Right forelimb (tissue), 1 donor: ENCODE data around the gene MROH2A.

Experiments
- DNase-seq: peaks from one replicate; pipeline ENCODE4 v3.0.0-alpha.2; 2018

The MROH2A gene

DNA sequence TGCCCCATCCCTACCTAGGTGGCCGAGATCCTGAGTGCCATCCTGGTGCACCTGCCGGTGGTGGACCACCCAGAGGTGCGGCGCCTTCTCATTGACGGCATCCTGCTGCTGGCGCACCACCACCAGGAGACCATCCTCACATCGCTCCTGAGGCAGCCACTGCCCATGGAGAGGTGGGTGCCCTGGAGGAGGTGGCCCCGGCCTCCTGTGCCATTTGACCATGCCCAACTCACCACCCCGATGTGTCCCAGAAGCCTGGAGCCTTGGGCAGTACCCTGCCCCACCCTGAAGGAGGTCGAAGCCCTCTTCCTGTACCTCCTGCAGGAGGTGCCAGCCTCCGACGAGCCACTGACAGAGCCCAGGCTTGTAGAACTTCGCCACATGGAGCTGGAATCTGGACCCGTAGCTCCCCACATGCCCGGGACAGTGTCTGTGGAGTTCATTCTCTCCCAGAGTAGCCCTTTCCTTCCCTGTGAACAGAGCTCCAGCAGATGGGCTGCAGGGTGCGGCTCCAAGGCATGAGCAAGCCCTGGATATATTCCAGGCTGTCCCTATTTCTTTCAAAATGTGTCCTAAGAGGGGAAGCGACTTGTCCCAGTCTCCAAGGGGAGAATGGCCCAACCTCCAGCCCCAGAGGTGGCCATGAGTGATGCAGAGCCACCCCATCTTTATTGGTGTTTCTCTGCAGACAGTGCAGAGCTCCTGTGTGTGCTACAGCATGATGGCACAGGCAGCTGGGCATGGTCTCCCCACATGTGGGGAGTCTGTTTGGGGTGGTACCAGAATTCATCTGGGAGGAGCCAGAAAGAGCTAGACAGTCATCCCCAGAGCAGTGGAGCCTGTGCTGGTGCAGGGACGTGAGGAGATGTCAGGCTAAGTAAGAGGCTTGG is 42.0 kb downstream of the MROH2A start:
- peak; percentile 20 for DNase-seq

GRCh38 chr2:233820774-233821105 is 42.6 kb downstream of the MROH2A start:
- peak; percentile 21 for DNase-seq

GRCh38 chr2:233821196-233821595 is 43.1 kb downstream of the MROH2A start:
- peak; percentile 16 for DNase-seq

- peak; percentile 19 for DNase-seq
Measured at GRCh38 chr2:233821709-233822100, 43.6 kb downstream of the MROH2A start.

GRCh38 chr2:233822101-233822771 is 44.1 kb downstream of the MROH2A start:
- peak; percentile 11 for DNase-seq

DNA sequence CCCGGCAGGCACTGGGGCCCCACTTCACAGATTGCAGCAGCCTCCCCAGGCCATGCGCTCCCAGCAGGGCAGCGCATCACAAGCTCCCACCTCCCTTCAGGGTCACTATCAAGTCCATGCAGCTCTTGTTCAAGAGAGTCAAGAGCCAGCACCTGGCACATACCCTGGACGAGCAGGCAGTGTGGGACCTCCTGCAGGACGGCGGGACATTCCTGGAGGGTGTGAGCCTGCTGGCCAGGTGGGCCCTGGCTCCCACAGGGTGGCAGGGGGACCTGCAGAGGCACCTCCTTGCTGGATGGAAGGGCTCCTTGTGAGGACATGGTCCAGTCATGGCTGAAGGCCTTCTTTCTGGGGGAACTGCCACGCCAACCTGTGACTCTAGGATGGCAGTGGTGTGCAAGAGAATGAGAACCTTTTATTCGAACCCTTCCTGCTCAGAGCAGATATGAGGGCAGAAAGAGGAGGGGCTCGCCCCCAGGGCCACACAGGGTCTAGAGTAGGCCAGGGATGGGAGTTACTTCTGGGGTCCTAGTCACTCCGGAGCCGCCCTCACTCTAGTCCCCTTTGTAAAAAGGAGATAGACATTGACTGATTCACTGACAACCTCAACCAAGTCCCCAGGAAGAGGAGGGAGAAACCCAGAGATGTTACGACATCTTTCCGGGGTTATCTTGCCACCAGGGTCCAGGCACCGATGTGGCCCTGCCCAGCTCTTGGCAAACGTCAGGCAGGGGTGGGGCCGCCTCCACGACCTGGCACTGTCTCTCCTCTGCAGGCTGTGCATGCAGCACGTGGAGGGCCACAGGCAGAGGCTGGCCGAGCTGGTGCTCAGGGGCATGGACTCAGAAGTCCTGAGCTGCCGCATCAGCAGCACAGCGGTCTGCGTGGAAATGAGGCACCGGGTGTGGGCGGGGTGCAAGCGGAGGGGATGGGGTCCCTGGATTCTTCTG is 44.9 kb downstream of the MROH2A start:
- DNase-seq = peak; percentile 33

DNA sequence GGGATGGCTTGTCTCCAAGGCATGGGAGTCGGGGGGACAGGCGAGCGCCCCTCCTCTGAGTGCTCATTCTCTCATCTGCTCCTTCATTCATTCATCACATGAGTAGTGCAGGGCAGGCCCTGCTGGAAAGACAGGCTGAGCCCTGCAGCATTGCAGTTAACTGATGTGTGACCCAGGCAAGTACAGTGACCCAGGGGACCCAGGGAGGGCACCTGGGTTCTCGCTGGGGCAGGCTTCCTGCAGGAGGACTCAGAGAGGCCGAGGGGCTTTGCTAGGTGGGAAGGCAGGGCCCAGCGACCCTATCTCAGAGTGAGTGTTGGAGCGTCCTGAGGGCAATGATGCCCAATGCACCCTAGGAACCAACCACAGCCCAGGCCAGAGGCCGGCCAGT is 45.6 kb downstream of the MROH2A start:
- peak; percentile 2 for DNase-seq

DNA sequence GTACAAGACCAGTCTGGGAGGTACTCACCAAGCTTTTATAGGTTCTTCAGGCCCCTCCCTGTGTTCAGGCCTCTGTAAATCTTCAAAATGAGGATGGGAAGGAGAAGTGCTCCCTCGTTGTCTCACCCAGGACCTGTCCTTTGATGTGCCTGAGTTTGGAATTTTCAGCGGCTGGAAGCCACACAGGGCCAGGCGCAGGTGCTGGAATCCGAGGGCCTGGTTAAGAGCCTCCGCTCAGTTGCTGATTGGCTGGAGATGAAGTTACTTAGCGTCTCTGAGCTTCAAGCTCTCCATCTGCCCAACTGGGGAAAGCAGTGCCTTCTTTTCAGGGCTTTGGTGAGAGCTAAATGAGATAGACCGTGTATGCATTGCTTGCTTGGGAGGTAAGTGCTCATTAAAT is 46.2 kb downstream of the MROH2A start:
- peak; percentile 11 for DNase-seq

DNA sequence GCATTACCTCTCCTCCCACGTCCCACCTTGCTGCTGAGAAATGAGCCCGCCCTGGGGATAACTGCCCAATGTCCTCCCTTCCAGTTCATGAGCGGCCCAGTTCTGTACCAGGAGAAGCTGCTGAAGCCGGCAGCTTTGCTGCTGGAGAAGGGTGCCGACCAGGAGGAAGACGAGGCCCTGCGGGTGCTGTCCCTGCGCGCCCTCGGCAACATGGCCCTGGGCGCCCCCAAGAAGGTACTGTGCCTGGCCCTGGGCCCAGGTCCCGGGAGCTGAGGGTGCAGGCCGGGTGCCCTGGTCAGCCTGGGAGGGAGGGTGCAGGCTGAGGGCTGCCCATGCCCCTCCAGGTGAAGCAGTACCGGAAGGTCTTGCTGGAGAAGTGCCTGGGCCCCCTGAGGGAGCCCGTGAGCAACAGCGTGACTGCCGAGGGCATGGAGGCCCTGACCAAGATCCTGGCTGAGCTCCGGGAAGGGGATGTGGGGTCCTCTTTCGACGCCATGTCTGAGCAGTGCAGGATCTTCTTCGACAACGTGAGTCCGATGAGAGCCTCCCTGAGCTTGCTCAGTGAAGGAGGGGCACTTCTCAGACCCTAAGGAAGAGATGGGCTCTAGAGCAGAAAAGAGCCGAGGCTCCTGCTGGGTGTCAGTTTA is 50.5 kb downstream of the MROH2A start:
- DNase-seq = no peak

DNA sequence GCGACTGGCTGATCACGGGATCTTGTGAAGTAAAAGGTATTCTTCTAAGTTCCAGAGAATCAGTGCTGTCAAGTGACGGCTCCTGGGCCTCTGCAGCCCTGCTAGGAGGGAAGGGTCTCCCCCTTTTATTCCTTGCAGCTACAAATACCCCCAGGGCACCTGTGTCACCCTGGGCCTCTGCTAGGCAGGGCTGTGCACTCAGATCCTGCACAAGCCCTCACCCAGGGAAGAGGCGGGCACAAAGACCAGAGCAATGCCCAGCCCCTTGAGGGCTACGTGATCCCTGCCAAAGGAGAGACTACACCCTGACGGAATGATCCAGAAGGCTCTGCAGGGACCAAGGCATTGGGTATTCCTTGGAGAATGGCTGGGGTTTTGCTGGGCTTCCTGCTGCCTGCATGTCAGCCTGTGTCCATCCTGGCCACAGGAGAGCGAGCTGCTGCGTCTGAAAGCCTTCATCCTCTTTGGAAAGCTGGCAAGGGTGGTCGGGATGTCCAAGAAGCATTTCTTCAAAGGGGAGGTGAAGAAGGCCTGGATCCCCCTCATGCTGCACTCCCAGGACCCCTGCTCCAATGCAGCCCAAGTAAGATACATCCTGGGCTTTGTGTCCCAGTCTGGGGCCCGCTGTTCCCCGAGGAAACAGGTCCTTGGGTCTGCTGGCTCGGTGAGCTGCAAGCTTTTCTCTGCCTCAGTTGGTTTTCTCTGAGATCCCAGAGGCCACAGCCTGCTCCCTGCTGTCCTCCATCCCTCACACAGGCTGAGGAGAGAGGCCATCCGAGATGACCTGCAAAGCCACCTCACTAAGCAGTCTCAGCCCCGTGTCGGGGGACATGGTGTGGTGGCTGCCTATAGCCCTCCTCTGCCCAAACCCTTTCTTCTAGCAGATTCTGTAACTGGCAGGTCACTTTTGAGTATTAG is 51.3 kb downstream of the MROH2A start:
- DNase-seq = peak; percentile 23

DNA sequence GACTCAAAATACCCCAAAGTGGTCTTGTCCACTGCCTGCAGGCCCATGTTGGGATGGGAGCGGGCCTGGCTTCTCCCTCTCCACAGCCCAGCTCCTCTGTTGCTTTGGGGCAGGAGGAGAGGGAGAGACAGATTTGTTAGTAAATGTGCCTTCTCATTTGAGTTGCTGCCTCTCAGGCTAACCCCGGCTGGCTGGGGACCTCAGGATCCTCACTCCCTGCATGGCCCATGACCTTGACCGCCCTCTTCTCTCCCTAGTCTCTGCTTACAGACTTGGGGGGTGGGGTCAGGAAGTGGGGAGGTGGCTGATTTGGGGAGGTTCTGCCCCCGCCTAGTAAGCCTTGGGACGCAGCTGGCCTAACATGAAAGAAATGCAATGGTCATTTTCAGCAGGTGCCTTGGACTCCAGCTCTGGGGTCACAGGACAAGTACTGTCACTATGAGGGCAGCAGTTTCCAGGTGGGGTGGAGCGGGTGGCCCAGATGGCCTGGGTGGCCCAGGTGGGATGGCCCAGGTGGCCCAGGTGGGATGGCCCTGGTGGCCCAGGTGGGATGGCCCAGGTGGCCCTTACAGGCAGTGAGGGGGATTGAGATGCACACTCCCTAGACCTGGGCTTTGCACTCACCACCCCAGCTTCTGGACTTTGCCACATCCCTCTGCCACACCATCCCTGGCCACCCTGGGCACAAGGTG is 52.1 kb downstream of the MROH2A start:
- peak; percentile 32 for DNase-seq

DNA sequence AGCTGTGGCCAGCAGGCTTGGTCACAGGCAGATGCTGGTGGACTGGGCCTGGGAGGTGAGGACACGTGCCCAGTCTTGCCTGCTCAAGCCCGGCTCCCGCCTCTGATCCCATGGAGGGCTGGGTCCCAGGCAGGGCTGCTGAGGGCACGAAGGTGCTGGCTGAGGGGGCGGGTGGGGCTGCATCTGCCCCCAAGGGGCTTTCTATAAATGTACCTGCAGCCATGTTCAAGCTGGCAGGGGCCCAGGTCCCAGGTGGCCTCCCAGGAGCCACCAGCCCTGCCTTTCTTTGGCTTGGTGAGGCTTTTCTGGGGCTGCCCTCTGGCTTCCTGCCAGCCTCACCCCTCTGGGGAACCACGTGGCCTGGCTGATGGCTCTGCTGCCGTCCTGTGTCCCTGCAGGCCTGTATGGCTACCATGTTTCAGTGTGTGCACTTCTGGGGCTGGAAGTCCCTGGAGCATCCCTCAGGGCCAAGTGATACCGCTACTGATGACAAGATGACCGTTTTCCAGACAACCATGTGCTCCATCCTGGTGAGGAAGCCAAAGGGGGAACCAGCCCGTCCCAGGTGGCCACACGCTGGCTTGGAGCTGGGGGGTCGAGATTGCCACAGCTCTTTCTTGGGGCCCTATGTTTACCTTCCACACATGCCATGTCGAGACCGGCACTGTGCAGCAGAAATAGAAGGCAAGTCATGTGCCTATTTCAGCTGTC is 53.0 kb downstream of the MROH2A start:
- peak; percentile 41 for DNase-seq

DNA sequence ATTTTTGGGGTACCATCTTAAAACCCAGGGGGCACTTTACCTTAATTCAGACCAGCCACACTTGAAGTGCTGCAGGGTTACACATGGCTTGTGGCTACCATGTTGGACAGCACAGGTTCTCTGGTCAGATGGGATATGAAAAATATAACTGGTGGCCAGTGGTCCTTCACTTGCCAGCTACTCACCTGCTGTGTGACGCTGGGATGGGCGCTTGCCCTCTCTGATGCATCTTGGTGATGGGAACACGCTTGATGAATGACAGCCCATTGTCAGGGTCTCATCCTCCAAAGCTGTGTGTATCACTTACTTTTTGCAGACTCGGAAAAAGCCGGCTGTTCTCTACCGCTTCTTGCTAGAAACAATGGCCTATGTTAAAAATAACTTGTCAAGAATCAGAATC is 53.7 kb downstream of the MROH2A start:
- peak; percentile 9 for DNase-seq

GRCh38 chr2:233832414-233832813 is 54.3 kb downstream of the MROH2A start:
- peak; percentile 31 for DNase-seq

GRCh38 chr2:233832869-233833311 is 54.8 kb downstream of the MROH2A start:
- peak; percentile 43 for DNase-seq

DNA sequence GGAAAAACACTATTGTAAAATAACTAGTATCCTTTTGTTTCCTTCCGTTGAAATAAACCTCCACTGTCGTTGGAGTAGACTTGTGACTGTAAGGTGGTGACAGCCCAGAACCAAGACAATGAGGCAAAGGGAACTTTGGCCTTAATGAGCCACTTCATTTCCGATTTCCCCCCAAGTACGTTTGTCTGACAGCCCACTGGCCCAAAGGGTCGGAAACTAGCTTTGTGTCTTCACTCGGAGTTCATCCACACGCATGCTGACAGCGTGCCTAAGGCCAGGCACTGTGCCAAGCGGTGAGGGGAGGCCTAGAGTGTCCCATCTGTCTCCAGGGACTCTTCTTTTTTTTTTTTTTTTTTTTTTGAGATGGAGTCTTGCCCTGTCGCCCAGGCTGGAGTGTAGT is 55.2 kb downstream of the MROH2A start:
- DNase-seq = peak; percentile 35

DNA sequence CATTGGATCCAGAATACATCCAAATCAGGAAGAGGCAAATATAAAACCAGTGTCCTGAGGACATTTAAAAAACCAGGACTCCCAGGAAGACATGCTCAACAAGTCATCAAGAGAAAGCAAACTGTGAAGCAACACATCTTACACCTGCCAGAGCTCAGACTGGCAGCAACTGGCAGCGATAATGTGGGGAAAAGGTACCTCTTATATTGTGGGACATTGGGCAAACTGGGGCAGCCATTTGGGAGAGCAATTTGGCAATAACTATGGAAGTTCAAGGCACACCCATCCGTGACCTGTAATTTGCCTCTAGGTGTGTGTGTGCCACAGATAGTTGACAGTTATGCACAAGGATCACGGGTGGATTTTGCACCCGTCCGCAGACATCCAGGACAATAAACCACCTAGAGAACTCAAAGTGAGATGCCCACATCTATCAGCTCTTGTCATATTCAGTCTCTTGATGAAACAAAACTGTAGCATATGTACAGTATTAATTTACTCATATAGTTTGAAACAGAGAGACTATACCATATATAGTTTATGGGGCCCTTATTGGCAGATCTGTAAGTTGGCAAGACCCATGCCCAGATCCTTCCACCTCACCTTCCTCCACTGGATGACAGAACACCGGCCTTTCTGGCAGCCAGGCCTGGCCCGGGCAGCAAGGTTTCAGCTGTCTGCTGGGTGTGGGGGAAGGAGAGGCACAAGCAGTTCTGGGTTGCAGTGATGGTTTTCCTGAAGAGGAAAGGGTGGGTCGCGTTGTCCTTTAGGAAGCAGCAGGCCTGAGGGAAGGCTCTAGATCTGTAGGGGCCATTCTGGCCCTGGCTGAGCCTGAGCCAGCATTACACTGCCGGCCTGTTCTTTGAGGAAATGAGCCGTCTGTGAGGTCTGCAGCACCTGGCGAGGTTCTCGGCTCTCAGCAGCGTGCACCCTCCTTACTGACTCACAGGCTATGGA is 57.4 kb downstream of the MROH2A start:
- DNase-seq = no peak

DNA sequence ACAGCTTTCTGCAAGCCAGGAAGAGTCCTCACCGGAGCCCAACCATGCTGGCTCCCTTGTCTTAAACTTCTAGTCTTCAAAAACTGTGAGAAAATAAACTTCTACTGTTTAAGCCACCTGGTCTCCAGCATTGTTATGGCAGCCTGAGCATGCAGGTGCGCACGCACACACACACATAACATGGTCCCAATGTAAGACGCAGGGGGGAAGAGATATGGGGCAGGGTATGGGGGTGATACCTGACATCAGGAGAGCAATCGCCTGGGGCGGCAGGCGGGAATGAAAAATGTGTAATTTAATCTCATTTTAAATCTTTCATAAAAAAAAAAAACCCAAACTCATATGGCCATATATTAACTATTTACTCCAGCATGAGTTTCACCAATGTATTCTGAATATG is 58.2 kb downstream of the MROH2A start:
- DNase-seq = no peak

DNA sequence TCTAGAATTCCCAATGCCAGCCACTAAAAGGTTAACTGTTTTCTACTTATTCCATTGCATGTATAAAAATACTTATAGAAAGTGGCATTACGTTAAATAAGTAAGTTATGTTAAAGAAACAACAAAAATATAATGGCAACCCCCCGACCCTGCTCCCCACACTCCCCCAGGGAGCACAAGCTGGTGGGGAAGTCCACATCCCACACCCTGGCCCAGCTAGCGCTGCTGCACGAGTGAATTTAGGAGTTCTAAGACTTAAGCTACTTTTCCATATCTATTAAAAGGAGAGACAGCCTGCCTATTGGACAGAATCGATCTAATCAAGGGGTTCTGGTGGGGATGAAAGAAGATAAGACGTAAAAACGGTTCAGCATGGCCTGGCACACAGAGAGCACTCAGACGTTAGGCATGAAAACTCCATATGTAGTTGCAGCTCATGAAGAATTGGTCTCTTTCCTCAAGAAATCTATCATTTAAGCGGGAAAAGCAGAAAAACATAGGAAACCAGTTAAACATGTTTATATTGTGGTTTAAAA is 59.6 kb downstream of the MROH2A start:
- no peak for DNase-seq
